Right kidney (tissue), 1 donor: Measurements from ENCODE around the gene PDAP1.
"Not testable (repeated sequence)": the region's sequence is repeated elsewhere in the genome, so short reads cannot be mapped to it uniquely, and the experiment has no call there.

Experiments used
- DNase-seq: peaks from one replicate; pipeline ENCODE4 v3.0.0-alpha.2; 2016

Gene PDAP1

GRCh38 chr7:99396418-99397296 lies 11.7 kb downstream of the PDAP1 start:
- DNase-seq = no peak

GRCh38 chr7:99395616-99396327 lies 12.6 kb downstream of the PDAP1 start:
- DNase-seq = no peak

DNA sequence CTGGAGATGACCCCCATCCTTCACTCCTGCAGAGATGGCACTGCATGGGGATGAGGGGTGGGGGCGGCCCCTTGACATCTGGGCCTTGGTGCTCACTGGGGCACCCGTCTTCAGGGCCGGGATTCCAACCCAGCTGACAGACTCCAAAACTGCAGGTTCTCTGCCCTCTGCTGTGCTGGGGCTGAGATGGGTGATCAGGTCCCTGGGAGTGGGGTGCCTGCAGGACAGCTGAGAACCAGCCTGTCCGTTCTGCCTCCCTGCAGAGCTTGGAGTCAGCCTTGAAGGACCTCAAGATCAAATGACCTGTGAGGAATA lies 14.3 kb downstream of the PDAP1 start:
- DNase-seq = no peak

GRCh38 chr7:99393355-99394187 lies 14.8 kb downstream of the PDAP1 start:
- no peak for DNase-seq

- peak; percentile 87 for DNase-seq
Observed at GRCh38 chr7:99392659-99393354, 15.6 kb downstream of the PDAP1 start.

DNA sequence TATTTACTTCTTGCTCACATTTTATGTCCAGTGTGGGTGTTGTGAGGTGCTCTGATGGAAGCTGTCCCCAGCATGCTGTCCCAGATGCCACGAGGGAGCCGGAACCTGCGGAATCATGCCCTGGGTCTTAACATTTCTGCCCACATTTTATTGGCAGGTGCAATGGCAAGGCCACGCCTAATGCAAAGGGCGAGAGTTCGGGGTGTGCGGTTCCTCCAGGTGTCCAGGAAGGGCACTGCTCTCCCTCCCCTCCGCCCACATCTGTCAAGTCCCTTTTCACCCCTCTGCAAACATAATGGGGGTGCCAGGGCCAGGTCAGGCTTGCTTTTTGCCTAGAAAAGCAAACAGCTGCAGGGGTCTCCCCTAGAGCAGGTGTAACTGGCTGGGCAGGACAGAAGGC lies 16.4 kb downstream of the PDAP1 start:
- DNase-seq = no peak

GRCh38 chr7:99390941-99391602 lies 17.3 kb downstream of the PDAP1 start:
- no peak for DNase-seq

DNA sequence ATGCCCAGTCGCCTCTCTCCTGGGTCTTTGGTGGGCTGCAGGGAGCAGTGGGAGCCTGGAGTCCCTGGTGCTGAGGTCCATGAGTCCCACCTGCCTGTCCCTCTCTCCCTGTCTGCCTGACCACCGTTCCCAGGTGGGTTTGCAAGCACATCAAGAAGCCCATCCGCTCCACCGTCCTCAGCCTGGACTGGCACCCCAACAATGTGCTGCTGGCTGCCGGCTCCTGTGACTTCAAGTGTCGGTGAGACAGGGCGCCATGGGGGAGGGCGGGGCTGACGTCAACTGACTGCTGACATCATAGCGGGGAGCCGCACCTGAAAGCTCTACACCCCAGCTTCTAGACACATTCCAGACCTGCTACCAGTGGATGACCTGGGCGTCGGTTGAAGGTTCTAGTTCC lies 18.6 kb downstream of the PDAP1 start:
- no peak for DNase-seq

GRCh38 chr7:99387912-99388311 lies 20.5 kb downstream of the PDAP1 start:
- DNase-seq = no peak

- not testable (repeated sequence) for DNase-seq
Observed at GRCh38 chr7:99387239-99387635, 21.2 kb downstream of the PDAP1 start.

- no peak for DNase-seq
Observed at GRCh38 chr7:99386584-99387238, 21.7 kb downstream of the PDAP1 start.

DNA sequence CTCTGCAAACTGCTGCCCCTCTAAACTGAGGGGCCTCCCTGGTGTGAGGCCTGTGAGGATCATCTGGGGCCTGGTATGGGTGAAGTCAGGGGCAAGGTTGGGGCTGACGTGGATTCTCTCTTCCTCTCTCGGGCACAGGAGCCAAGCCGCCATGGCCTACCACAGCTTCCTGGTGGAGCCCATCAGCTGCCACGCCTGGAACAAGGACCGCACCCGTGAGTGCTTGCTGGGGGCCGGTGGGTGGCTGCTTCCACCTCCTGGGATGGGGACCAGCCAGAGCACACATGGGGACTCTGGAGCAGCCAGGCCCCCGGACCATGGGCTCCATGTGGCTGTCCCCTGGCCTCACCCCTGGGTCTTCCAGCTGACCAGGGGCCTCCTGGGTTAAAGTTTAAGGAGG lies 22.8 kb downstream of the PDAP1 start:
- DNase-seq = no peak

DNA sequence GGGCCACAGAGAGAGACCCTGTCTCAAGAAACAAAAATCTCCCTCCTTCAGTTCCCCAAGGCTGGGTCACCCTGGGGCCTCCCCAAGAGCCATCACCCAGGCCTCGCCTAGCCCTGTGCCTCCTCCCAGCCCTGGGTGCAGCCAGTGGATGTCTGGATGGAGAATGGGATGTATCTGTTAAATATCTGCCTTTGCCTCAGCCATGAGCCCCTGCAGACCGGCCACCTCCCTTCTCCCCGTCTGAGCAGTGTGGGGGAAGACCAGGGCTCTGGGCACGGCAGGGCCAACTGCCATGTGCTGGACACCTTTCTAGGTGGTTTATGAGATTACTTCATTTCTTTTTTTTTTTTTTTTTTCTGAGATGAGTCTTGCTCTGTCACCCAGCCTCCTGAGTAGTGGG lies 23.9 kb downstream of the PDAP1 start:
- DNase-seq = no peak

GRCh38 chr7:99383791-99384370 lies 24.5 kb downstream of the PDAP1 start:
- no peak for DNase-seq

- DNase-seq = no peak
Observed at GRCh38 chr7:99383203-99383602, 25.2 kb downstream of the PDAP1 start.

- DNase-seq = no peak
Observed at GRCh38 chr7:99381664-99382075, 26.7 kb downstream of the PDAP1 start.

GRCh38 chr7:99380823-99381663 lies 27.4 kb downstream of the PDAP1 start:
- DNase-seq = no peak

DNA sequence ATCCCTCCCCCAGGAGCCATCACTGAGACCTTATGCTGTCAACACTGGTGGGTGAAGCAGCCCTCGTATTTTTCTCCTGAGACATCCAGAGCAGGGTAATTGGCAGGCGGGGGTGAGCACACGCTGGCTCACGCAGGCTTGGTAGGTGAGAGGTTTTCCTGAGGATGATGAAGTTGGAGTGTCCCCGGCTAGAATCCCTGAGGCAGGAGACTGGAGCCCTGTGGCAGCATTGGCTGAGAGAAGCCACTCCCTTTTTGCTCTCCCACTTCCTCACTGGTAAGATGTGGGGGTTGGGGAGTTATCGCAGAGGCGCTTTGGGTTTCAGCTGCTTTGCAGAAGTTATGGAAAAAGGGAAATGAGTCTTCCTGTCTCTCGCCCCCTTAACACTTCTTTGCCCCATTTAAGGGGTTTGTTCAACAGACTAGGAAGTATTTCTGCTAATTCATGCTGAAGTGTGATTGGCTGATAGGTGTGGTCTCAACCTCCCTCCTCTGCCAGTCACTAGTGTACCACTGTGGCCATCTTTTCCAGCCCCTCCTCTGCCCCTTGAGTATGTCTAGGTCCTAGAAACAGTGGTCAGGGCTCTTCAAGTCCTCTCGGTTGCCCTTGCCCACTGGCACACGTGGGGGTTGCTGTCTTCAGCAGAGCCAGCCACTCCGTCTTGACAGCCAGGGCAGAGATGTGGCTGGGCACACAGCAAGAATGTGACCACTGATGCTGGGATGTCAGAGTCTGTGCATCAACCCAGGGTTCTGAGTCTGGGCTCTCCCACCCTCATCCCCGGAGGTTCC lies 28.2 kb downstream of the PDAP1 start:
- no peak for DNase-seq

- not testable (repeated sequence) for DNase-seq
Observed at GRCh38 chr7:99379693-99380031, 28.7 kb downstream of the PDAP1 start.
